SK-MEL-5 (cell line): ENCODE results near the gene MND1. TPM values are rescaled to one million over a fixed set of nuclear protein-coding genes. Genes with fewer than 3 reads are reported as not detected.

Experiments used
- DNase-seq: peaks from one replicate; pipeline ENCODE4 v3.0.0-alpha.2; 2016; ENCODE audit warnings: low read depth, low spot score
- in situ Hi-C: cut with HindIII; loops from 2 replicates; pipeline ENCODE4 v1.10.0; 2016; ENCODE audit warnings: low sequenced_read_pairs, high pct_unique_total_duplicates, low pct_unique_long_range_greater_than_20kb
- total RNA-seq: library from RNA; depleted of rRNA; stranded (reverse); fragments of >200 nt; shearing (Covaris generic); gene quantifications from 2 replicates; pipeline ENCODE4 v1.2.3, GENCODE V29; 2014

Gene MND1
- total RNA-seq, 1 experiment from 2014 or later, result 13.7 TPM

GRCh38 chr4:153419673-153420278, 75.3 kb downstream of the MND1 start:
- peak; percentile 27 for DNase-seq
- in situ Hi-C loops, result no loop called here

GRCh38 chr4:153420361-153420760, 75.9 kb downstream of the MND1 start:
- in situ Hi-C loops, result no loop called here
- no peak for DNase-seq

GRCh38 chr4:153421941-153422340, 77.5 kb downstream of the MND1 start:
- in situ Hi-C loops, result no loop called here
- no peak for DNase-seq

GRCh38 chr4:153426207-153426885, 81.9 kb downstream of the MND1 start:
- no peak for DNase-seq
- in situ Hi-C loops, result no loop called here

GRCh38 chr4:153427363-153428071, 83.0 kb downstream of the MND1 start:
- no peak for DNase-seq
- in situ Hi-C loops, result no loop called here

GRCh38 chr4:153428941-153429475, 84.5 kb downstream of the MND1 start:
- no peak for DNase-seq
- in situ Hi-C loops, result no loop called here

GRCh38 chr4:153432965-153433753, 88.7 kb downstream of the MND1 start:
- peak; percentile 84 for DNase-seq
- in situ Hi-C loops, result no loop called here

GRCh38 chr4:153433754-153434105, 89.2 kb downstream of the MND1 start:
- in situ Hi-C loops, result no loop called here
- no peak for DNase-seq

- no peak for DNase-seq
- in situ Hi-C loops, result no loop called here
These were observed 89.7 kb downstream of the MND1 start for GRCh38 chr4:153434190-153434589.

GRCh38 chr4:153438916-153439756, 94.6 kb downstream of the MND1 start:
- peak; percentile 15 for DNase-seq
- in situ Hi-C loops, result no loop called here

- no peak for DNase-seq
- in situ Hi-C loops, result no loop called here
These were observed 95.3 kb downstream of the MND1 start for GRCh38 chr4:153439831-153440230.

GRCh38 chr4:153440475-153440874, 96.0 kb downstream of the MND1 start:
- in situ Hi-C loops, result no loop called here
- DNase-seq, result no peak

- in situ Hi-C loops, result no loop called here
- no peak for DNase-seq
These were observed 102.9 kb downstream of the MND1 start for GRCh38 chr4:153447175-153447905.

GRCh38 chr4:153448003-153448731, 103.7 kb downstream of the MND1 start:
- peak; percentile 65 for DNase-seq
- in situ Hi-C loops, result no loop called here

- no peak for DNase-seq
- in situ Hi-C loops, result no loop called here
These were observed 104.8 kb downstream of the MND1 start for GRCh38 chr4:153449338-153449737.

- in situ Hi-C loops, result no loop called here
- DNase-seq, result no peak
These were observed 106.0 kb downstream of the MND1 start for GRCh38 chr4:153450544-153450917.
